Neural cell (in vitro differentiated cells): ENCODE results near the gene ING5. TPM values are rescaled to one million over a fixed set of nuclear protein-coding genes. Genes with fewer than 3 reads are reported as not detected.
"Not testable (repeated sequence)": the region's sequence is repeated elsewhere in the genome, so short reads cannot be mapped to it uniquely, and the experiment has no call there.

Experiments used
- H2AFZ ChIP-seq: fragments of 200-600, 300-800 bp; sonication (generic), shearing (Covaris generic); 2 replicates; pipeline ENCODE4 v1.6.0; 2014; ENCODE audit warnings: low read depth, mild to moderate bottlenecking, antibody characterized with exemption, low read length, moderate library complexity
- H3F3A ChIP-seq: fragments of 200-600 bp; shearing (Covaris generic); 2 replicates; pipeline ENCODE4 v1.6.1; 2016; ENCODE audit warnings: mild to moderate bottlenecking, moderate library complexity, mixed read lengths, antibody characterized with exemption, low read length; ENCODE audit not compliant: insufficient read depth, poor library complexity, severe bottlenecking
- H3K27ac ChIP-seq: fragments of 200-600, 300-800 bp; sonication (generic), shearing (Covaris generic); 2 replicates; pipeline ENCODE4 v1.5.1; 2014; ENCODE audit warnings: mild to moderate bottlenecking, low read length, moderate library complexity
- H3K27me3 ChIP-seq: fragments of 300-800, 200-600 bp; sonication (generic), shearing (Covaris generic); 2 replicates; pipeline ENCODE4 v1.6.0; 2014; ENCODE audit warnings: mild to moderate bottlenecking, low read depth, low read length, moderate library complexity; ENCODE audit not compliant: insufficient read depth
- H3K36me3 ChIP-seq: fragments of 300-800, 200-600 bp; sonication (generic), shearing (Covaris generic); 2 replicates; pipeline ENCODE4 v1.5.1; 2014; ENCODE audit warnings: mild to moderate bottlenecking, antibody characterized with exemption, low read length, moderate library complexity; ENCODE audit not compliant: insufficient read depth
- H3K4me2 ChIP-seq: fragments of 300-800, 200-600 bp; sonication (generic), shearing (Covaris generic); 2 replicates; pipeline ENCODE4 v1.6.0; 2014; ENCODE audit warnings: mild to moderate bottlenecking, low read length
- H3K4me3 ChIP-seq: fragments of 300-800, 200-600 bp; sonication (generic), shearing (Covaris generic); 2 replicates; pipeline ENCODE4 v1.5.1; 2014; ENCODE audit warnings: mild to moderate bottlenecking, low read length, moderate library complexity
- H3K79me2 ChIP-seq: fragments of 200-600 bp; shearing (Covaris generic); replicated peaks from 2 replicates; pipeline ENCODE4 v1.6.0; 2014; ENCODE audit warnings: mild to moderate bottlenecking, low read length, moderate library complexity; ENCODE audit not compliant: insufficient read depth
- H3K9ac ChIP-seq: fragments of 300-800, 200-600 bp; sonication (generic), shearing (Covaris generic); 2 replicates; pipeline ENCODE4 v1.6.1; 2016; ENCODE audit warnings: mild to moderate bottlenecking, low read length, mixed read lengths
- H3K9me2 ChIP-seq: fragments of 200-600 bp; shearing (Covaris generic); 2 replicates; pipeline ENCODE4 v1.6.1; 2016; ENCODE audit warnings: mild to moderate bottlenecking, low read length, mixed read lengths; ENCODE audit not compliant: insufficient read depth
- H3K9me3 ChIP-seq: fragments of 200-600, 300-800 bp; sonication (generic), shearing (Covaris generic); 2 replicates; pipeline ENCODE4 v1.6.1; 2016; ENCODE audit warnings: mild to moderate bottlenecking, mixed run types, low read length, moderate library complexity, mixed read lengths
- H4K20me1 ChIP-seq: fragments of 200-600 bp; shearing (Covaris generic); 2 replicates; pipeline ENCODE4 v1.6.1; 2016; ENCODE audit warnings: mild to moderate bottlenecking, mixed run types; ENCODE audit not compliant: insufficient read depth
- CTCF ChIP-seq: fragments of 450-650 bp; IDR thresholded peaks from 2 replicates; pipeline ENCODE4 v1.5.1; 2014; ENCODE audit warnings: antibody characterized with exemption, mild to moderate bottlenecking, moderate library complexity; ENCODE audit not compliant: poor library complexity, severe bottlenecking
- EP300 ChIP-seq: fragments of 450-650 bp; conservative IDR thresholded peaks from 2 replicates; pipeline ENCODE4 v1.6.1; 2014; ENCODE audit warnings: antibody characterized with exemption, mild to moderate bottlenecking, moderate library complexity; ENCODE audit not compliant: poor library complexity, severe bottlenecking
- MXI1 ChIP-seq: fragments of 450-650 bp; conservative IDR thresholded peaks from 2 replicates; pipeline ENCODE4 v1.6.1; 2014; ENCODE audit warnings: antibody characterized with exemption, mild to moderate bottlenecking; ENCODE audit not compliant: poor library complexity, severe bottlenecking
- RAD21 ChIP-seq: fragments of 450-650 bp; conservative IDR thresholded peaks from 2 replicates; pipeline ENCODE4 v1.6.1; 2014; ENCODE audit warnings: antibody characterized with exemption, mild to moderate bottlenecking, moderate library complexity
- REST ChIP-seq: IDR thresholded peaks from 2 replicates; pipeline ENCODE4 v1.6.1; 2012; ENCODE audit warnings: borderline replicate concordance
- TAF1 ChIP-seq: IDR thresholded peaks from 2 replicates; pipeline ENCODE4 v1.6.1; 2012; ENCODE audit warnings: low read depth
- polyA plus RNA-seq: library from polyadenylated mRNA; depleted of rRNA; stranded (reverse); fragments of >200 nt; gene quantifications from 2 replicates; pipeline ENCODE4 v1.2.3, GENCODE V29; 2014

The ING5 gene
- polyA plus RNA-seq, 1 donor from 2014 or later, result 22.8 TPM

- not testable (repeated sequence) for H4K20me1 ChIP-seq, H3K4me2 ChIP-seq, H3K9me2 ChIP-seq, H3K9me3 ChIP-seq, H3K27ac ChIP-seq, H3F3A ChIP-seq, H3K27me3 ChIP-seq, H3K79me2 ChIP-seq, H3K4me3 ChIP-seq, H2AFZ ChIP-seq, H3K36me3 ChIP-seq, H3K9ac ChIP-seq
- peak; percentile 38 for TF ChIP-seq CTCF
- TF ChIP-seq RAD21, result peak; percentile 29
Observed at GRCh38 chr2:241732513-241733186, 30.8 kb downstream of the ING5 start.

GRCh38 chr2:241733391-241734207, 31.8 kb downstream of the ING5 start:
- TF ChIP-seq RAD21 (no peak), EP300 (no peak), REST (no peak), CTCF (no peak), TAF1 (no peak), MXI1 (no peak)
- no peaks in the 10 kb centered on the region for H3K9me3 ChIP-seq
- H3K27ac ChIP-seq, result peak overlapping the region; percentile 45
- no peaks in the 10 kb centered on the region for H3F3A ChIP-seq
- H3K9me2 ChIP-seq, result no peaks in the 10 kb centered on the region
- H3K27me3 ChIP-seq, result no peaks in the 10 kb centered on the region
- H3K4me2 ChIP-seq, result no peak overlapping the region
- H2AFZ ChIP-seq, result peak overlapping the region; percentile 65
- no peaks in the 10 kb centered on the region for H3K79me2 ChIP-seq
- peak overlapping the region; percentile 97 for H3K4me3 ChIP-seq
- H3K9ac ChIP-seq, result peak overlapping the region; percentile 82
- no peaks in the 10 kb centered on the region for H4K20me1 ChIP-seq
- H3K36me3 ChIP-seq, result no peaks in the 10 kb centered on the region
